GM21447 (cell line): Measurements from ENCODE around the gene ABCB9.

ENCODE experiments used
- ATAC-seq: cut with Tn5 transposase; IDR thresholded peaks from one replicate; pipeline ENCODE4 v1.9.1; 2021; ENCODE audit not compliant: unreplicated experiment

ABCB9 gene

DNA sequence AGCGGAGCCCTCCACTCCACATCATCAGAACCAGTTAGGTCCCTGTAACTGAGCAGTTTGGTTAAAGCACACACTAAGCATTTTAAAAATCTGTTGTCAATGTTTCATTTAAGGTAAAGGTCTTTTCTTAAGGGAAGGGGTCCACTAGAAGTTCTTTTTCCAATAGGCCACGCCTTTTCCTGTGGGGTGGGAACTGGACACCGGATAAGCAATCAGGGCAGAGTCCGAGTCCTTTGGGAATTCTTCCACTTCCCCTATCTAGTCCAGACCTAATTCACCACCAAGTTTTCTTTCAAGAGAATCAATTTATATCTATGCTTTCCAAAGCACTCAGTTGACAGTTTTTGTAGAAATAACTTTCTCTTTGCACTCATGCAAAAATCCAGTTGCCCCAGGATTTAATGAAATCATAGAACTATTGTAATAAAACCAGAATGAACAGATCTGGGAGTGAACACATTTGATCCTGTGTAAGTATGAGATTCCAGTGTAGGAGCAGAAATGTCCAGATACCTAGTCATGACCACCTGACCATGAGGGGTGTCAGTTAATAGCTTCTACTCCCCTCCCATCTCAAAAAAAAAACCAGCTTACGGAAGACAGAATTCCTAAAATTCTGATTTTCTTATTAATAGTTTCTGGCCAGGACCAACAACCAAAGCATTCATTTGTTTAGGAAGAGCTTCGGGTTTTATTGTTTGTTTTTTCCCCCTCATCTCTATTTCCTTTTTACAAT, 82.0 kb downstream of the ABCB9 start:
- ATAC-seq, result no peak

DNA sequence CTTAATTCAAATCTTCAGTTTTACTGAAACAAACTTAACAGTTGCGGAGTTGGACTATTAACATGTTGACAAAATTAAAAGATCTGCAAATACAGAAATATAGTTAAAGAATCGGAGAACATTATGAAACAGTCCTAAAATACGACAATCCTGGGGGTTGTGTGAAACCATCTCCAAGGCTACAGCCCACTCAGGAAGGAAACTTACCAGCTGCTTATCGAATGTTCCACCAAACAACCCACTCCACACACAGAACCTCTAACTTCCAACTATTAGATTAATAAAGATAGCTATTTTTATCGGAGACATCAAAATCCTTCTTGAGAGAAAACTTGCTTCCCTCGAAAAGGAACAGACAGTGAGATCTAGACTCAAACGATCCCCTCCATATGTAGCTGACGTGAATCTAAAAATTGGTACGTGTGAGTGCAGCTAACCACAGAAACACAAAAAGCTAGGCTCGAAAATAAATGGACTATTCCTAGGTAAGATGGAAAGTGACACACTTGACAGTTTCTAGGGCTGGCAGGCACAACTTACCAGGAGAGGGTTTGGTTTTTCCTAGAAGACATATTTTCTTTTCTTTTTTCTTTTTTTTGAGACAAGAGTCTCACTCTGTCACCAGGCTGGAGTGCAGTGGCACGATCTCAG, 83.2 kb downstream of the ABCB9 start:
- no peak for ATAC-seq

DNA sequence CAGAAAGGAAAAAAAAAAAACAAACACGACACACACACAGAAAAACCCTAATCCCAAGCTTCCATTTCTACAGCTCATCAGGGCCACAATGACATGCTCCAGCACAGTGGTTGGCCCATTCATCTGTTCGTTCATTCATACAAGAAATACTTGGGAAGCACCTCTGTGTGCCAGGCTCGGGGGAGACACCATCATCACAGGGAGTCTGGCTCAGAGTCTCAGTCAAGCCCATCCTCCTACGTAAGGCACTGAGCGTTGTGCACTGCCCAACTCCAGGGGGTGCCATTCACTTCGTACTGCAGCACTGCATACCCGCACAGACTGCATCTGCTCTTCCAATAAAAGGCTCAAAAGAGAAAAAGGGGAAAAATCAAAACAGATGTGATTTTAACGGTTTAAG, 85.6 kb downstream of the ABCB9 start:
- no peak for ATAC-seq

DNA sequence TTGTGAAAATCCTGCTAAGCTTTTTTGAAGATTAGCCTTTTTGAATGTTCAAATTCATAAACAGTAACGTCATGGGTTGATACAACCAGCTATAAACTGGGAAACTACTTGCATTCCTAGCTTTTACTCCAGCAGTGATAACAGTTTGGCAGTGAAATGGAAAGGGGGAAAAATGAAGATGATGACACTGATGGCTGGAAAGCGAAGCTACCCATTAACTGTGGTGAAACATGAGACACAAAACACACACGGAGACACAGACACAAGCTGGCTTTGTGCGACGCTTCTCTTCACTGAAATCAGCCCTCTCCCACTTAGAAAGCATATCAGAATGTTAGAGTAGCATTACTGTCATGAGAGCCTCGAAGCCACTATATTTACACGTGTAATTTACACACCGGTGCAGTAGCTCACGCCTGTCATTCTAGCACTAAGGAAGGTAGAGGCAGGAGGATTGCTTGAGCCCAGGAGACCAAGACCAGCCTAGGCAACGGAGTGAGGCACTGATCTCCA, 86.1 kb downstream of the ABCB9 start:
- no peak for ATAC-seq
